GM19351 (cell line): Measurements from ENCODE around the gene TEC.
"Not testable (repeated sequence)": the region's sequence is repeated elsewhere in the genome, so short reads cannot be mapped to it uniquely, and the experiment has no call there.

Source experiments
- ATAC-seq: cut with Tn5 transposase; IDR thresholded peaks from one replicate; pipeline ENCODE4 v1.9.1; 2021; ENCODE audit warnings: mild to moderate bottlenecking, moderate library complexity; ENCODE audit not compliant: unreplicated experiment

TEC gene

GRCh38 chr4:48197643-48198237 is 71.9 kb downstream of the TEC start:
- peak; percentile 35 for ATAC-seq

- ATAC-seq: peak; percentile 70
Measured at GRCh38 chr4:48196758-48197504, 72.7 kb downstream of the TEC start.

GRCh38 chr4:48195853-48196252 is 73.8 kb downstream of the TEC start:
- ATAC-seq: no peak

GRCh38 chr4:48195374-48195773 is 74.3 kb downstream of the TEC start:
- no peak for ATAC-seq

GRCh38 chr4:48194971-48195370 is 74.7 kb downstream of the TEC start:
- no peak for ATAC-seq

- ATAC-seq: no peak
Measured at GRCh38 chr4:48193921-48194468, 75.6 kb downstream of the TEC start.

GRCh38 chr4:48193096-48193836 is 76.4 kb downstream of the TEC start:
- ATAC-seq: peak; percentile 29

GRCh38 chr4:48191758-48192157 is 77.9 kb downstream of the TEC start:
- no peak for ATAC-seq

- peak; percentile 51 for ATAC-seq
Measured at GRCh38 chr4:48190839-48191238, 78.8 kb downstream of the TEC start.

GRCh38 chr4:48189731-48190130 is 79.9 kb downstream of the TEC start:
- ATAC-seq: no peak

- no peak for ATAC-seq
Measured at GRCh38 chr4:48188390-48188789, 81.2 kb downstream of the TEC start.

GRCh38 chr4:48187813-48188212 is 81.8 kb downstream of the TEC start:
- no peak for ATAC-seq

- ATAC-seq: not testable (repeated sequence)
Measured at GRCh38 chr4:48187066-48187465, 82.6 kb downstream of the TEC start.

- not testable (repeated sequence) for ATAC-seq
Measured at GRCh38 chr4:48186394-48186793, 83.2 kb downstream of the TEC start.

GRCh38 chr4:48184882-48185281 is 84.8 kb downstream of the TEC start:
- ATAC-seq: no peak

GRCh38 chr4:48180234-48180633 is 89.4 kb downstream of the TEC start:
- no peak for ATAC-seq

GRCh38 chr4:48178931-48179330 is 90.7 kb downstream of the TEC start:
- ATAC-seq: no peak

GRCh38 chr4:48175806-48176205 is 93.8 kb downstream of the TEC start:
- no peak for ATAC-seq

GRCh38 chr4:48175328-48175727 is 94.3 kb downstream of the TEC start:
- no peak for ATAC-seq

- ATAC-seq: peak; percentile 49
Measured at GRCh38 chr4:48173056-48173991, 96.3 kb downstream of the TEC start.

- ATAC-seq: no peak
Measured at GRCh38 chr4:48172651-48173050, 97.0 kb downstream of the TEC start.
